Astrocyte of the spinal cord (primary cell): Measurements from ENCODE around the gene TM9SF4.

ENCODE experiments used
- DNase-seq: peaks from one replicate; pipeline ENCODE4 v3.0.0; 2011; ENCODE audit warnings: low read depth, low spot score
- H3K4me3 ChIP-seq: 2 replicates; pipeline ENCODE4 v1.5.1; 2011; ENCODE audit warnings: low read depth, mild to moderate bottlenecking, low read length, moderate library complexity
- CTCF ChIP-seq: IDR thresholded peaks from 2 replicates; pipeline ENCODE4 v1.5.1; 2012; ENCODE audit warnings: low read depth, mild to moderate bottlenecking, low read length, inconsistent platforms
- in situ Hi-C: cut with HindIII; loops from 2 replicates; pipeline ENCODE4 v1.10.0; 2017; ENCODE audit warnings: low sequenced_read_pairs

Gene TM9SF4

DNA sequence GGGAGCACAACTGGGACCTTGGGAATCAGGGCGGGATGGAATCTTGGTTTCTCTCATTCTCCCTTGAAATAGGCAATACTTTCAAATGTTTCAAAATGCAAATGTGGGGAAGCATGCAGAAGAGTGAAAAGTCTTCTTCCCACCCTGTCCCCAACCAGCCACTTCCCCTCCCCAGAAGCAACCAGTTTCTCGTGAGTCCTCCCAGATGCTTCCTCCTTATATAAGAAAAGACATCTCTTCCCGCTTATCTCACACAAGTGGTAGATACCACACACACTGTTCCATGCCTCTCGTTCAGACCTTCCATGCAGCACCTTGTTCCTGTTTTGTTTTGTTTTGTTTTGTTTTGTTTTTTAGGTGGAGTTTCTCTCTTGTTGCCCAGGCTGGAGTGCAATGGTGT lies 32.3 kb upstream of the TM9SF4 start:
- TF ChIP-seq CTCF: no peak

DNA sequence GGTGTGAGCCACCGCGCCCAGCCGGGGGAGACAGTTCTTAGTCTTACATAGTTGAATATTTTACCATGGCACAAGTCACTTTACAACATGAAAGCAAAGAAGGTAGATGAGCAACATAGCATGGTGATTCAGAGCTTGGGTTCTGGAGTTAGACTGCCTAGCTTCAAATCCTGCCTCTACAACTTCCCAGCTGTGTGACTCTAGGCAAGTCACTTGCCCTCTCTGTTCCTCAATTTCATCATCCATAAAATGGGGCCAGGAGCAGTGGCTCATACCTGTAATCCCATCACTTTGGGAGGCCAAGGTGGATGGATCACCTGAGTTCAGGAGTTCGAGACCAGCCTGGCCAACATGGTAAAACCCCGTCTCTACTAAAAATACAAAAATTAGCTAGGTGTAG lies 31.2 kb upstream of the TM9SF4 start:
- in situ Hi-C loops: no loop called here
- DNase-seq: no peak
- TF ChIP-seq CTCF: no peak
- no peak overlapping the region for H3K4me3 ChIP-seq

More for the DNA sequence above, 32.3 kb upstream of the TM9SF4 start:
- no peak overlapping the region for H3K4me3 ChIP-seq
- in situ Hi-C loops: no loop called here
- DNase-seq: no peak

DNA sequence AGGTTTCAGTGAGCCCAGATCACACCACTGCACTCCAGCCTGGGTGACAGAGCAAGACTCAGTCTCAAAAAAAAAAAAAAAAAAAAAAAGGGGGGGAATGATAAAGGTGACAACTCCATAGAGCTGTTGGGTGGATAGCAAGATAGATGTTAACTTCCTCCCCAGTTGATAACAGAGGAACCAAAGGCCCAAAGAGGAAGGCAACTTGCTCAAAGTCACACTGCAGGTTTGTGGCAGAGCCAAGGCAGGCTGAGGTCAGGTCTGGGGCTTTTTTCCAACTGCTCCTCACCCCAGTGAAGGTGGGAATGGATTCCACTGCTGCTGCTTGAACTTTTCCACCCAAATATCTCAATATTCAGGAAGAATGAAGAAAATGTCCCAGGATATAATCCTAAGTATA lies 30.7 kb upstream of the TM9SF4 start:
- DNase-seq: no peak
- in situ Hi-C loops: no loop called here
- no peak for TF ChIP-seq CTCF
- no peak overlapping the region for H3K4me3 ChIP-seq

DNA sequence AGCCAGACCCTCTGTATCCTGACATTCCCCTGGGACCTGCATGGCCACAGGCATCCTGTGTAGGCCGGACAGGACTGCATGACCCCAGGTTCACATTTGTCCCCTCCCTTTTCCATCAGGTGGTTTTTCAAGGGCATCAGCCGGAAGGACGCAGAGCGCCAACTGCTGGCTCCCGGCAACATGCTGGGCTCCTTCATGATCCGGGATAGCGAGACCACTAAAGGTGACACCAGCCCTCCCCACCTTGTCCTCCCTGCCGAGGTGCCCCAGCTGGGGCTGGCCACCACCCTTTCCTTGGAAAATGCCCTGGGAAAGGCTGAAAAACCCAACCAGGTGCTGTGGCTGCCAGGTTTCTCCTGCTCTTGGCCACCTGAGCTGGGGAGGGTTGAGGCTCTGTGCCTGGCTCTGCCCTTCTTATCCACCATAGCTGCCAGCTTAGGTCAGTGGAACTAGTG lies 29.8 kb upstream of the TM9SF4 start:
- in situ Hi-C loops: no loop called here
- no peak overlapping the region for H3K4me3 ChIP-seq
- TF ChIP-seq CTCF: no peak
- DNase-seq: no peak

- no peak for TF ChIP-seq CTCF
- in situ Hi-C loops: no loop called here
- H3K4me3 ChIP-seq: no peak overlapping the region
- no peak for DNase-seq
These were observed 28.7 kb upstream of the TM9SF4 start for GRCh38 chr20:32080783-32081182.

GRCh38 chr20:32083469-32083868 lies 26.0 kb upstream of the TM9SF4 start:
- no peak overlapping the region for H3K4me3 ChIP-seq
- no peak for TF ChIP-seq CTCF
- no peak for DNase-seq
- in situ Hi-C loops: no loop called here

- H3K4me3 ChIP-seq: no peak overlapping the region
- no peak for DNase-seq
- no peak for TF ChIP-seq CTCF
- in situ Hi-C loops: no loop called here
These were observed 22.4 kb upstream of the TM9SF4 start for GRCh38 chr20:32087070-32087469.
